K562 (cell line): ENCODE data around the gene BHMT2. TPM values are rescaled to one million over a fixed set of nuclear protein-coding genes. Genes with fewer than 3 reads are reported as not detected.

Source experiments
- BDP1 ChIP-seq: IDR thresholded peaks from 3 replicates; pipeline ENCODE4 v1.6.1; 2011; ENCODE audit not compliant: insufficient read length, insufficient read depth
- CEBPB ChIP-seq: fragments of 450-650 bp; IDR thresholded peaks from 2 replicates; pipeline ENCODE4 v1.6.1; 2016; ENCODE audit warnings: missing genetic modification characterization, missing compliant biosample characterization
- E2F4 ChIP-seq: sonication (generic); formaldehyde crosslinking; IDR thresholded peaks from 2 replicates; pipeline ENCODE4 v1.8.0; 2022; ENCODE audit warnings: mild to moderate bottlenecking, low read depth, missing genetic modification reagents
- ELF4 ChIP-seq: fragments of 450-650 bp; formaldehyde crosslinking; IDR thresholded peaks from 2 replicates; pipeline ENCODE4 v1.4.0; 2022; ENCODE audit warnings: missing genetic modification characterization
- FIP1L1 ChIP-seq: fragments of 200-400 bp; formaldehyde crosslinking; IDR thresholded peaks from 2 replicates; pipeline ENCODE4 v1.6.1; 2018; ENCODE audit warnings: mild to moderate bottlenecking, low read depth, low read length; ENCODE audit not compliant: poor library complexity, severe bottlenecking
- FOXK2 ChIP-seq, 2 experiments: fragments of 450-650 bp; IDR thresholded peaks in 1 of 2; conservative IDR thresholded peaks in 1 of 2; 2 replicates each; pipeline ENCODE4 v1.6.1; 2016; ENCODE audit warnings: low read depth in 2 of 2, mild to moderate bottlenecking in 1 of 2
- GATAD2A ChIP-seq: fragments of 450-650 bp; IDR thresholded peaks from 2 replicates; pipeline ENCODE4 v1.6.1; 2017
- HNRNPL ChIP-seq: fragments of 200-400 bp; formaldehyde crosslinking; IDR thresholded peaks from 2 replicates; pipeline ENCODE4 v1.6.1; 2017; ENCODE audit warnings: low read depth, mild to moderate bottlenecking, low read length
- ID3 ChIP-seq, 2 experiments: fragments of 250-450 bp in 1 of 2; fragments of 450-650 bp in 1 of 2; sonication (Bioruptor Pico) in 1 of 2; IDR thresholded peaks; 2 replicates each; pipeline versions ENCODE4 v1.6.1 to v1.8.0; 2016 to 2021; ENCODE audit warnings: mild to moderate bottlenecking in 2 of 2, moderate library complexity in 2 of 2, missing compliant biosample characterization in 1 of 2, missing genetic modification characterization in 1 of 2
- JUND ChIP-seq, 2 experiments: IDR thresholded peaks; 2 replicates in 1 of 2; 3 replicates in 1 of 2; pipeline ENCODE4 v1.6.1; 2011; ENCODE audit warnings: borderline replicate concordance in 2 of 2, low read depth in 2 of 2, low read length in 2 of 2, improper control_type of control experiment in 1 of 2, missing biosample characterization in 1 of 2, missing genetic modification characterization in 1 of 2, missing genetic modification reagents in 1 of 2
- KLF6 ChIP-seq: fragments of 250-450 bp; sonication (Bioruptor Pico); IDR thresholded peaks from 2 replicates; pipeline ENCODE4 v1.4.0; 2020; ENCODE audit warnings: mild to moderate bottlenecking, moderate library complexity, borderline replicate concordance
- MCM3 ChIP-seq: fragments of 450-650 bp; IDR thresholded peaks from 2 replicates; pipeline ENCODE4 v1.6.1; 2016
- PRMT5 ChIP-seq: sonication (generic); formaldehyde crosslinking; IDR thresholded peaks from 2 replicates; pipeline ENCODE4 v1.5.0; 2020; ENCODE audit warnings: missing genetic modification reagents
- RERE ChIP-seq: sonication (generic); formaldehyde crosslinking; IDR thresholded peaks from 2 replicates; pipeline ENCODE4 v1.8.0; 2023; ENCODE audit warnings: missing genetic modification reagents, mild to moderate bottlenecking, borderline replicate concordance
- SRSF1 ChIP-seq: fragments of 200-400 bp; formaldehyde crosslinking; IDR thresholded peaks from 2 replicates; pipeline ENCODE4 v1.6.1; 2017; ENCODE audit warnings: mild to moderate bottlenecking, low read depth, low read length, moderate library complexity
- TAF9B ChIP-seq: fragments of 450-650 bp; IDR thresholded peaks from 2 replicates; pipeline ENCODE4 v1.6.1; 2018; ENCODE audit warnings: mild to moderate bottlenecking; ENCODE audit not compliant: partially characterized antibody
- TRIM24 ChIP-seq, 2 experiments: fragments of 450-650 bp; IDR thresholded peaks; 2 replicates each; pipeline ENCODE4 v1.6.1; 2016
- TSC22D4 ChIP-seq: fragments of 450-650 bp; IDR thresholded peaks from 2 replicates; pipeline ENCODE4 v1.6.1; 2016; ENCODE audit warnings: missing genetic modification characterization, missing biosample characterization, control low read depth
- ZC3H4 ChIP-seq: sonication (generic); formaldehyde crosslinking; IDR thresholded peaks from 2 replicates; pipeline ENCODE4 v1.9.0; 2021; ENCODE audit warnings: missing genetic modification reagents, borderline replicate concordance
- ZKSCAN3 ChIP-seq: fragments of 250-450 bp; sonication (Bioruptor Pico); IDR thresholded peaks from 2 replicates; pipeline ENCODE4 v1.4.0; 2020
- ZNF77 ChIP-seq: fragments of 250-450 bp; sonication (Bioruptor Pico); IDR thresholded peaks from 2 replicates; pipeline ENCODE4 v1.5.0; 2020
- ZSCAN32 ChIP-seq: fragments of 450-650 bp; formaldehyde crosslinking; IDR thresholded peaks from 2 replicates; pipeline ENCODE4 v1.4.0; 2020; ENCODE audit warnings: mild to moderate bottlenecking, moderate library complexity
- polyA plus RNA-seq, 8 experiments: library from polyadenylated mRNA; depleted of rRNA in 4 of 8; stranded (reverse) in 5 of 8; unstranded in 3 of 8; fragments of >200 nt; fragmentation: Nextera tagmentation in 2 of 8; fragmentation: Illumina TruSeq in 1 of 8; extraction: Ambion mirVana in 2 of 8; extraction: Trizol in 1 of 8; gene quantifications; 2 replicates each; pipeline versions ENCODE4 v1.2.1 to v1.2.3, GENCODE V29; 2011 to 2014; ENCODE audit warnings: inconsistent platforms in 1 of 8, missing spikeins in 1 of 8
- total RNA-seq, 7 experiments: library from RNA; depleted of rRNA in 6 of 7; stranded (reverse); fragments of >200 nt in 6 of 7; fragmentation: Illumina TruSeq in 2 of 7; extraction: Trizol in 2 of 7; gene quantifications; 2 replicates each; pipeline versions ENCODE4 v1.2.1 to v1.2.3, GENCODE V29; 2011 to 2021; ENCODE audit warnings: low replicate concordance in 1 of 7

BHMT2 gene
- total and polyA plus RNA-seq, 9 of the 15 experiments (the other 6 are each of a cell fraction or from before 2014, with no cell fraction given) = not detected

- TF ChIP-seq TAF9B (no peak), SRSF1 (no peak), ELF4 (CRISPR knock-in tag) (0 out of 2 replicates have a peak, but pooled peaks have one; percentile 58), JUND (IDR thresholded peaks at IDR 0.05; ENCODE audit: borderline replicate concordance, low read depth, low read length) (peak; percentile 49; the same call in 1 of the 2 replicates), JUND (tag; IDR thresholded peaks at IDR 0.05; ENCODE audit: borderline replicate concordance, low read depth, low read length) (no peak), FIP1L1 (no peak), ZC3H4 (CRISPR knock-in tag) (no peak), ZSCAN32 (CRISPR knock-in tag) (no peak), HNRNPL (no peak), ZNF77 (no peak), TSC22D4 (tag) (no peak), CEBPB (no peak), GATAD2A (peak; percentile 39; the same call in 1 of the 2 replicates), KLF6 (CRISPR knock-in tag) (no peak), TRIM24 (IDR thresholded peaks at IDR 0.05) (no peak), ZKSCAN3 (CRISPR knock-in tag) (no peak), ID3 (CRISPR knock-in tag; IDR thresholded peaks at IDR 0.05) (no peak), ID3 (tag; IDR thresholded peaks at IDR 0.05) (no peak), MCM3 (no peak), PRMT5 (CRISPR knock-in tag) (no peak), BDP1 (no peak), E2F4 (CRISPR knock-in tag) (no peak), FOXK2 (conservative IDR thresholded peaks at IDR 0.05 in 1 of 2, IDR thresholded peaks at IDR 0.05 in 1 of 2; ENCODE audit: low read depth in 2 of 2) (peak; percentile 42 to 43; a peak in 2 of 4 replicates), RERE (no peak)
These were observed 64.3 kb downstream of the BHMT2 start (continued) for GRCh38 chr5:79133657-79134451.
